CD4-positive, alpha-beta T cell (primary cell): ENCODE measurements around the gene RPTN. TPM values are rescaled to one million over a fixed set of nuclear protein-coding genes. Genes with fewer than 3 reads are reported as not detected.

Source experiments
- ATAC-seq: fragments of 200-7000 bp; cut with Tn5 transposase; one replicate; pipeline ENCODE4 v1.10.0; 2022; ENCODE audit warnings: mild to moderate bottlenecking; ENCODE audit not compliant: poor library complexity
- CTCF ChIA-PET: fragments of 350-600 bp; sonication (Branson Sonifier 250); formaldehyde crosslinking; loops from one replicate; lab custom pipeline; 2021; ENCODE audit warnings: antibody characterized with exemption, inconsistent platforms; lab: Charles Lee
- POLR2A ChIA-PET: fragments of 350-600 bp; sonication (Branson Sonifier 250); formaldehyde crosslinking; loops from one replicate; lab custom pipeline; 2021; ENCODE audit warnings: antibody characterized with exemption, inconsistent platforms; lab: Charles Lee
- DNase-seq, 14 experiments: peaks; one replicate each; pipeline ENCODE4 v3.0.0-alpha.2; 2013 to 2020; ENCODE audit warnings: mixed read lengths in 2 of 14
- H3K27ac ChIP-seq, 2 donors: one replicate each; pipeline versions ENCODE4 v1.5.1 to v1.7.0; 2013; ENCODE audit warnings: low read length in 2 of 2, low read depth in 1 of 2, mild to moderate bottlenecking in 1 of 2
- H3K27me3 ChIP-seq, 2 experiments: 1 replicate in 1 of 2; 2 replicates in 1 of 2; pipeline versions ENCODE4 v1.6.1 to v1.7.0; 2013; ENCODE audit warnings: low read length in 2 of 2, control low read depth in 1 of 2, mild to moderate bottlenecking in 1 of 2, moderate library complexity in 1 of 2; ENCODE audit not compliant: insufficient read depth in 2 of 2, control insufficient read depth in 1 of 2
- H3K36me3 ChIP-seq: one replicate; pipeline ENCODE4 v1.6.1; 2013; ENCODE audit warnings: low read length, control low read depth; ENCODE audit not compliant: insufficient read depth
- H3K4me1 ChIP-seq: one replicate; pipeline ENCODE4 v1.6.1; 2013; ENCODE audit warnings: low read length, control low read depth; ENCODE audit not compliant: insufficient read depth
- H3K4me3 ChIP-seq: one replicate; pipeline ENCODE4 v1.5.1; 2013; ENCODE audit warnings: mild to moderate bottlenecking, low read length, moderate library complexity
- H3K9me3 ChIP-seq, 2 experiments: 1 replicate in 1 of 2; 2 replicates in 1 of 2; pipeline versions ENCODE4 v1.6.1 to v1.7.0; 2013; ENCODE audit warnings: low read length in 2 of 2, mild to moderate bottlenecking in 2 of 2, control low read depth in 1 of 2, moderate library complexity in 1 of 2; ENCODE audit not compliant: control insufficient read depth in 1 of 2, insufficient read depth in 1 of 2
- H3K27ac Mint-ChIP-seq: one replicate; pipeline ENCODE4 v1.8.0; 2020; ENCODE audit warnings: mixed read lengths
- H3K27me3 Mint-ChIP-seq: one replicate; pipeline ENCODE4 v1.8.0; 2021; ENCODE audit warnings: mixed read lengths
- H3K36me3 Mint-ChIP-seq: one replicate; pipeline ENCODE4 v1.8.0; 2021; ENCODE audit warnings: low read depth, mixed read lengths
- H3K4me1 Mint-ChIP-seq: one replicate; pipeline ENCODE4 v1.8.0; 2021; ENCODE audit warnings: low read depth, mixed read lengths
- H3K4me3 Mint-ChIP-seq: one replicate; pipeline ENCODE4 v1.8.0; 2020; ENCODE audit warnings: mild to moderate bottlenecking, mixed read lengths
- H3K9me3 Mint-ChIP-seq: one replicate; pipeline ENCODE4 v1.8.0; 2020; ENCODE audit warnings: mixed read lengths
- intact Hi-C, 2 experiments: fragments of 100-400 bp; cut with DNase I in 1 of 2; cut with micrococcal nuclease in 1 of 2; formaldehyde crosslinking; loops; one replicate each; pipeline versions ENCODE4 v1.15.1 to v1.9.0; 2023 to 2025; cut with DNase I, micrococcal nuclease
- total RNA-seq, 174 experiments: library from RNA in 2 of 174; stranded (reverse) in 2 of 174; gene quantifications; one replicate each; pipeline ENCODE4 v1.2.3 and lab custom pipeline; 2021 to 2026
- TF ChIP-seq, protein P1 (sequence below): fragments of 200-600 bp; IDR thresholded peaks from one replicate; pipeline ENCODE4 v1.8.0; 2022; ENCODE audit warnings: antibody characterized with exemption, mild to moderate bottlenecking

Gene RPTN
- total RNA-seq, 2 experiments from 2014 or later, result not detected

DNA sequence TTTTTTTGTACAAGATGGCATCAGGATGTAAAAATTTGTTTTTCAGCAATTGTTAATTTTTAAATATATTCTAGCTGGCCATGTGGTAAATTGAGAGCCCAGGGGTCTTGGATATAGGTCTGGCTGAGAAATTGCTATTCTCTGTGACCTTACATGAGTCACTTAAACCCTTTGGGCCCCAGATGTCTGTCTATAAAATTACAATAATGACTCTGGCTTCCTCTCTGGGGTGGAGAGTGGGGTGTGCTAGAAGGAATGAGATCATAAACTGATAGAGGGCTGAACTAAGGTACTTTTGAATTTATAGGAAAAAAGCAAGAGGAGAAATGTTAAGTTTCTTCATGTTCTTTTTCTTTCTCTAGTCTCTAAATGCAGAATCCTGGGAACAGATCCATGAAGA lies 31.4 kb downstream of the RPTN start:
- no peak overlapping the region for H3K4me3 Mint-ChIP-seq
- no peak overlapping the region for H3K27ac Mint-ChIP-seq
- no peak overlapping the region for H3K27ac ChIP-seq
- H3K36me3 Mint-ChIP-seq, result no peaks in the 10 kb centered on the region
- DNase-seq (no peak), ATAC-seq (no peak)
- no peaks in the 10 kb centered on the region for H3K9me3 Mint-ChIP-seq
- H3K36me3 ChIP-seq, result no peaks in the 10 kb centered on the region
- peaks cover 73% of the 10 kb centered on the region for H3K27me3 Mint-ChIP-seq
- ChIA-PET CTCF (no interaction called here), POLR2A (no interaction called here)
- H3K9me3 ChIP-seq, result peaks cover 8 to 9% of the 10 kb centered on the region in 2 experiments
- TF ChIP-seq, protein P1, sequence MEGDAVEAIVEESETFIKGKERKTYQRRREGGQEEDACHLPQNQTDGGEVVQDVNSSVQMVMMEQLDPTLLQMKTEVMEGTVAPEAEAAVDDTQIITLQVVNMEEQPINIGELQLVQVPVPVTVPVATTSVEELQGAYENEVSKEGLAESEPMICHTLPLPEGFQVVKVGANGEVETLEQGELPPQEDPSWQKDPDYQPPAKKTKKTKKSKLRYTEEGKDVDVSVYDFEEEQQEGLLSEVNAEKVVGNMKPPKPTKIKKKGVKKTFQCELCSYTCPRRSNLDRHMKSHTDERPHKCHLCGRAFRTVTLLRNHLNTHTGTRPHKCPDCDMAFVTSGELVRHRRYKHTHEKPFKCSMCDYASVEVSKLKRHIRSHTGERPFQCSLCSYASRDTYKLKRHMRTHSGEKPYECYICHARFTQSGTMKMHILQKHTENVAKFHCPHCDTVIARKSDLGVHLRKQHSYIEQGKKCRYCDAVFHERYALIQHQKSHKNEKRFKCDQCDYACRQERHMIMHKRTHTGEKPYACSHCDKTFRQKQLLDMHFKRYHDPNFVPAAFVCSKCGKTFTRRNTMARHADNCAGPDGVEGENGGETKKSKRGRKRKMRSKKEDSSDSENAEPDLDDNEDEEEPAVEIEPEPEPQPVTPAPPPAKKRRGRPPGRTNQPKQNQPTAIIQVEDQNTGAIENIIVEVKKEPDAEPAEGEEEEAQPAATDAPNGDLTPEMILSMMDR, result no peak
- no peaks in the 10 kb centered on the region for H3K4me1 ChIP-seq
- H3K4me1 Mint-ChIP-seq, result no peaks in the 10 kb centered on the region
- peaks cover 42 to 63% of the 10 kb centered on the region in 2 experiments for H3K27me3 ChIP-seq
- intact Hi-C loops, result no loop called here
- H3K4me3 ChIP-seq, result no peak overlapping the region

DNA sequence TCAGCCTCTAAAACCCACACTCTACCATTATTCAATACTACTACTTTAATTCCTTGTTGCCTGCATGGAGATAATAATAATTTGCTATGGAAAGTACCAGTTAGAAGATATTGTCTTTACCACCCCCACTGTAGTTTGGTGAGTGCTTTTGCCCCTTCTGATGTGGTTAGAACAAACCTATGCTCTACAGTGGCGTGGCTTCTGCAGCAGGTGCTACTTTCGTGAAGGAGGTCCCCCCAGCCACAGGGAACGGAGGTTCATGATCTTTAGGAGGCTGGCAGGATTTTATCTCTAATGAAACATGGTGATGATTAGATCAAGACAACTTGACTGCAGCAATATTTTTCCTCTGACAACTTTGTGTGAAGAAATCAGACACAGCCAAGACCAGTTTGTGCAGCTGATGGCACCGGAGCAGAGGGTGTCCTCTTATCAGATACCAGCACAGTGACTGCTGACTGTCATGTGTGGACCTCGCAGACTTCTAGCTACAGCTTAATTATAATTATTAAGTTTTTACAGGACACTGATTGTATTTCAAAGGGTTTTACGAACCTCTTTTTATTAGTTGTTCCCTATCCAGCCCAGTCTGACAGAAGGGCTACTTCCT lies 33.1 kb downstream of the RPTN start:
- POLR2A ChIA-PET, result no interaction called here
- Histone ChIP-seq H3K27ac (no peak overlapping the region), H3K9me3 (no peaks in the 10 kb centered on the region), H3K27me3 (peaks cover 35 to 62% of the 10 kb centered on the region in 2 experiments), H3K4me3 (no peak overlapping the region), H3K36me3 (no peaks in the 10 kb centered on the region), H3K4me1 (no peaks in the 10 kb centered on the region)
- Mint-ChIP-seq H3K27me3 (peaks cover 80% of the 10 kb centered on the region), H3K36me3 (no peaks in the 10 kb centered on the region), H3K4me3 (no peak overlapping the region), H3K9me3 (no peaks in the 10 kb centered on the region), H3K27ac (no peak overlapping the region), H3K4me1 (no peaks in the 10 kb centered on the region)
- CTCF ChIA-PET, result no interaction called here
- TF ChIP-seq, protein P1, result no peak
- intact Hi-C loops, result no loop called here
- ATAC-seq (no peak), DNase-seq (no peak)

DNA sequence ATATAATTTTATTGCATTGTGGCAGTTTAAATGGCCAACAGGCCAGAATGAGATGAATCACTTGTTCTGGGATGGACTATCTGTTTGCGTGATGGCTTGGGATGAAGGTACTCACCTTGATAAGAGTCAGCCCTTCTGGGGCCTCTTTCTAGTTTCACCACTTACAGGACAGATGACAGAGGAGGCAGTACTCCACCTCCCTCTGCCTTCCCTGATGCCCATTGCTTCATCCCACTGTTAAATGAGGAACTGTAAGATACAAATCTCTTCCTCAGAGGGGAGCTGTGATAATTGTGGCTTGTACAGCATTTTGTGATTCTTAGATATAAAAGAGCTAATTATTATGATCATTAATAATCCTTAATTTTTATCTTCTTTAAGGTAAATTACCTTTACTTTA lies 40.1 kb downstream of the RPTN start:
- no peak overlapping the region for H3K4me3 Mint-ChIP-seq
- Histone ChIP-seq H3K9me3 (no peaks in the 10 kb centered on the region), H3K27me3 (peaks cover 18 to 68% of the 10 kb centered on the region in 2 experiments), H3K4me3 (no peak overlapping the region), H3K27ac (no peak overlapping the region), H3K4me1 (no peaks in the 10 kb centered on the region), H3K36me3 (no peaks in the 10 kb centered on the region)
- ChIA-PET POLR2A (no interaction called here), CTCF (no interaction called here)
- H3K36me3 Mint-ChIP-seq, result no peaks in the 10 kb centered on the region
- TF ChIP-seq, protein P1, result no peak
- intact Hi-C loops, result no loop called here
- no peak for DNase-seq
- no peaks in the 10 kb centered on the region for H3K9me3 Mint-ChIP-seq
- H3K27me3 Mint-ChIP-seq, result peaks cover 63% of the 10 kb centered on the region
- H3K4me1 Mint-ChIP-seq, result no peaks in the 10 kb centered on the region
- ATAC-seq, result no peak
- no peak overlapping the region for H3K27ac Mint-ChIP-seq
